Pulmonary artery endothelial cell (primary cell): ENCODE measurements around the gene SRXN1. TPM values are rescaled to one million over a fixed set of nuclear protein-coding genes. Genes with fewer than 3 reads are reported as not detected.
"Not testable (repeated sequence)": the region's sequence is repeated elsewhere in the genome, so short reads cannot be mapped to it uniquely, and the experiment has no call there.

Source experiments
- DNase-seq: peaks from one replicate; pipeline ENCODE4 v3.0.0-alpha.2; 2011; ENCODE audit warnings: low read depth, low spot score
- total RNA-seq: library from RNA; depleted of rRNA; stranded (reverse); fragments of >200 nt; gene quantifications from 2 replicates; pipeline ENCODE4 v1.2.3, GENCODE V29; 2014

The SRXN1 gene
- total RNA-seq, 1 donor from 2014 or later = 49.5 TPM

DNA sequence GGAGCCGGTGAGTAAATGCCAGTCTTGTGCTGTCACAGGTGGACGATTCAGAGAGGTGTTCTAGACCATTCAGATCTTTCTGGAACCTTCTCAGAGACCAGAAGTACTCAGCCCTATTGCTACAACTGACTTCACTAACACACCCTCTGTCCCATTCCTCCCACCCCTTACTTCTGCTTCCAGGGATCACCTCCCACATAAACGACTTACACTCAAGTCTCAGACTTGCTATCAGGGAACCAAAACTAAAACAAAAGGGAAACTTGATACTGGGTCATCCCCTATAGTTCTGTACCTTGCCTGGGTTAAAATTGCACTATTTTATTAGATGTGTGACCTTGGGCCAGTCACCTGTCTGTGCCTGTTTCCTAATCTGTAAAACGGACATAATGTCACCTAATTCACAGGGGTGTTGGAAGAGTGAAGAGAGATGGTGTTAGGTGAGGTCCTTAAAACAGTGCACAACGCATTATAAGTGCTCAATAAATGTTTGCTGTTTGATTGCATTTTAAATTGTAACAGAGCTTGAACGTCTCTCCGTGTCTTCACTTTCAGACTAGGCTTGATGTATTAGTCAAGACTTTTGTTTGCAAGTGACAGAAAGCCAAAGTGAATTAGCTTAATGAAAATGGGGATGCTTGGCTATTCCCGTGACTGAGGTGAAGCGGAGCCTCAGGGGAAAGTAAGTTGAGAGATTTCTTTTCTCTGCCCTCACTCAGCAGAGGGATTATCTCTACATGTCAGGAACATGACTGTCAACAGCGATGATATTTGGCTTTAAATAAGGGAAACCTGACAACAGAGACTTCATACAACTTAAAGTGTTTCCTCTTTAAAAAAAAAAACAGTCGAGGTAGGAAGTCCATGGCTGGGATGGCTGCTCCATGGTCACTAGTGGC is 3.0 kb upstream of the SRXN1 start:
- DNase-seq = no peak

DNA sequence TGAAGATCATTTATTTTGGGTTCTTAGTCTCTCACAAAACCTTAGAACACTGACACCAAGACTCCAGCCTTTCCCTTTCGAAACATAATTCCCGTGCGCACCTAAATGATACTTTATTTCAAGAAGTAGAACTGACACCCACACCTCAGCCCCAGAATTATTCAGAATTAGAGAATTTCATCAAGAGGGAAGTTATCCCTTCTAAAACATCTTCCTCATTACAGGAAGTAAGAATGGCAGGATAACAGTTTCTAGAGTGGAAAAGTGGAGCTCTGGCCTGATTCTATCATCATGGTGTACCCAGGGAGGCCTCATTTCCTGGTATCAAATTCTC is 1.4 kb upstream of the SRXN1 start:
- no peak for DNase-seq

DNA sequence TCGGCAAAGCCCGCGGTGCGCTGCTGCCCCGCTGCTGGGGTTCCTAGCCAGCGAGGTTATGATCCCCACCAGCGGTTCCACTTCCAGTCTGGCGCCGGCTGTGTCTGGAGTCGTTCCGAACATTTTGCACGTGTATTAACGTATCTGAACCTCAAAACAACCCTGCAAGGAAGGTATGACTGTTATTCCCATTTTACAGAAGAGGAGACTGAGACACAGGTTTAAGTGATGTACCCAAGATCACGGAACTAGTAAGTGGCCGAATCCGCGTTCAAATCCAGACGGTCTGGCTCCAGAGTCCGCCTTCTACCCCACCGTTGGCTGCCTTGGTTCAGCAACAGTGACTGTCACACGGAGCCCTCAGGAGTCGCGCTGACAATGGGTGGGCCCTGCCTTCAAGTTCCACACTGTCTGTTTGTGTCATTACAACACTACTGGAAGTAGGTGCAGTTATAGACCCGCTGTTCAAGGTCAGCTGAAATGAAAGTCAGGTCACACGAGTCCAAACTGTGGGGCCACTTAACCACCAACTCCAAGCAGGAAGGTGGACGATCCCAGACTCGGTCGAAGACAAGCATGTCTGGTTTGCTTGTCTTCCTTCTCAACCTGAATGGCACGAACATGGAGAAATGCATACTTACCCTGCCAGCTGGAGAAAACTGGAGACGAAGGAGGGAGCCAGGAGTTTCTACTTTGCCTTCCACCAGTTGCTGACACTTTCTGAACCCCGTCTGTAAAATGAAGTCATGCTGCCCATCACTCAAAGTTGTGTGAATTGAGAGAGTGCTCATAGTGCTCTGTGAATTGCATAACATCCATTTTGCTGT is 803 bp upstream of the SRXN1 start:
- no peak for DNase-seq

- no peak for DNase-seq
Observed at GRCh38 chr20:652615-653109, 338 bp downstream of the SRXN1 start.

GRCh38 chr20:651713-652614 is 1.0 kb downstream of the SRXN1 start:
- no peak for DNase-seq

DNA sequence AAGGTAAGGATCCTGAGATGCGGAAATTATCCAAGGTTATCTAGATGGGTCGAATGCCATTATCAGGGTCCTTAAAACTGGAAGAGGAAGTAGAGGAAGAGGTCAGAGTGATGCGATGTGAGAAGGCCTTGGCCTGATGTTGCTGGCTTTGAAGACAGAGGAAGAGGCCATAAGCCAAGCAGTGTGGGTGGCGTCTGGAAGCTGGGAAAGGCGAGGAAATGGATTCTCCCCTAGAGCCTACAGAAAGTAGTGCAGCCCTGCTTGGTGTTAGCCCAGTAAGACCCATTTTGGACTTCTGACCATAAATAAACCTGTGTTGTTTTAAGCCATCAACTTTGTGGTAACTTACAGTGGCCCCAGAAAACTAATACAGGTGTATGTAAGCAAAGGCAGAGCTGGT is 2.0 kb downstream of the SRXN1 start:
- no peak for DNase-seq

- DNase-seq = no peak
Observed at GRCh38 chr20:650281-650680, 2.7 kb downstream of the SRXN1 start.

DNA sequence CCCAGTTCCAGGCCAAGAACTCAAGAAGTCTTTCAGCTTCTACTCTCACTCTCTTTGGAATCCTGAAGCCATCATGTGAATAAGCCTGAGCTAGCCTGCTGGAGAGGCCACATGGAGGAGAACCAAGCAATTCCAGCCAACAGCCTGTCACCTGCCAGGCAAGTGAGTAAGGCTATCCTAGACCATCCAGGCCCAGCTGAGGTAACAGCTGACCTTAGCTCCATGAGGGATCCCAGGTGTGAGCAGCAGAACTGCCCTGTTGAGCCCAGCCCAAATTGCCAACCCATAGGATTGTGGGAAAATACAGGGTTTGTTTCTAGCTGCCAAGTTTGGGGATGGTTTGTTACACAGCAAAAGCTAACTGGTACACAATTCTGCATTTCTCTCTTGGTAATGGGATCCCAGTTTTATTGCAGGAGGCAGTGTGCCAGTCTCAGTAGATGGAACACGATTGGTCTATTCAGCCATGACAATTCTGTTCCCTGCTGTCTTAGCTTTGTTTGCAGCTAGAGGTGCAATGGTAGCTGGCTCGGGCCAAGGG is 5.5 kb downstream of the SRXN1 start:
- no peak for DNase-seq

DNA sequence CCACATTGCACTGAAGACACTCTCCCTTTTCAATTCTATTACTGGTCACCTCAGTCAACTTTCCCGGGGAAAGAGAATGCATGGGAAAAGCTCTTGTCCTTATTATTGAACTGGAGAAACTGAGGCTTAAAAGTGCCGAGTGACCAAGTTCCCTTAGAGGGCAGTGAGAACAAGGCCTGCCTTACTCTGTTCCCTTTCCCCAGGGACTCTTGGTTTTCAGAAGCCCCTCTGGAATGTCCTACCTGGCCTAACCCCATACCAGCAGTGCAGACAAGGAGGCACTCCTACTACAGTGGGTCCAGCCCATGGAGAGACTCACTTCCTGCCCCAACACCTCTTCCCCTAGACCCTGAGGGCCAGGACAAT is 6.1 kb downstream of the SRXN1 start:
- DNase-seq = no peak

- DNase-seq = no peak
Observed at GRCh38 chr20:646107-646867, 6.7 kb downstream of the SRXN1 start.

- DNase-seq = peak; percentile 7
Observed at GRCh38 chr20:645318-646106, 7.5 kb downstream of the SRXN1 start.

- no peak for DNase-seq
Observed at GRCh38 chr20:644692-645317, 8.2 kb downstream of the SRXN1 start.

DNA sequence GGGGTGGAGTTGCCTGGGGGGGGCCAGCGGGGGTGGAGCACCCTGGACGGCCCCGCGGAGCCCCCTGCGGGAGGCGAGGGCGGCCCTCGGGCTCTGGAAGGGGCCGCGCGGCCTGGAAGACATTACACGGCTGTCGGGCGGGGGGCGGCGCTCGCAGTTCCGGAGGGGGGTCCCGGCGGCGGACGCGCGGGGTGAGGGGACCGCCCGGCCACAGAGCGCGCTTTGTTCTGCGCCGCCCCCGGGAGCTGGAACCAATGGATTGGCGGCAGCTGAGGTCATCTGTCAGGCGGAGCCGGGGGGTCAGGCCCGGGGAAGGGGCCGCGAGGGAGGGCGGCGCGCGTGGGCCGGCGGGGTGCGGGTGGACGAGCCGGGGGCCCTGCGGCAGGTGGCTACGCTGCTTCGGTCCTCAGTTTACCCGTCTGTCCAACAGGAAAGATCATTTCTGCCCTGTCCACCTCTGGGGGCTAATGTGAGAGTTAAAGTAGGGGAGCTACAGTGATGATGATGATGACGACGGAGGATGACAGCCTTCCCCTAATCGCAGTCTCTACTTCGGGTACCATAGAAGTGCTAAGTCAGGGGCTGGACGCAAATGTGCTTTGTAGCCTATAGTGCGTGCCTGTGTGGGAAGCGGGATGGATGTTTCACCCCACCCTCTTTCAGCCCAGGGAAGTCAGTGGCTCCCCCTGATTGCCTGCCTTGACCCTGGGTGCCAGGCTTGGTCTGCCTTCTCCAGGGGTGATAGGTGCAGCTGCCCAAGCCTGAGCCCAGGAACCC is 10.4 kb downstream of the SRXN1 start:
- DNase-seq = no peak

- not testable (repeated sequence) for DNase-seq
Observed at GRCh38 chr20:642013-642397, 11.0 kb downstream of the SRXN1 start.

- no peak for DNase-seq
Observed at GRCh38 chr20:641516-641875, 11.5 kb downstream of the SRXN1 start.

DNA sequence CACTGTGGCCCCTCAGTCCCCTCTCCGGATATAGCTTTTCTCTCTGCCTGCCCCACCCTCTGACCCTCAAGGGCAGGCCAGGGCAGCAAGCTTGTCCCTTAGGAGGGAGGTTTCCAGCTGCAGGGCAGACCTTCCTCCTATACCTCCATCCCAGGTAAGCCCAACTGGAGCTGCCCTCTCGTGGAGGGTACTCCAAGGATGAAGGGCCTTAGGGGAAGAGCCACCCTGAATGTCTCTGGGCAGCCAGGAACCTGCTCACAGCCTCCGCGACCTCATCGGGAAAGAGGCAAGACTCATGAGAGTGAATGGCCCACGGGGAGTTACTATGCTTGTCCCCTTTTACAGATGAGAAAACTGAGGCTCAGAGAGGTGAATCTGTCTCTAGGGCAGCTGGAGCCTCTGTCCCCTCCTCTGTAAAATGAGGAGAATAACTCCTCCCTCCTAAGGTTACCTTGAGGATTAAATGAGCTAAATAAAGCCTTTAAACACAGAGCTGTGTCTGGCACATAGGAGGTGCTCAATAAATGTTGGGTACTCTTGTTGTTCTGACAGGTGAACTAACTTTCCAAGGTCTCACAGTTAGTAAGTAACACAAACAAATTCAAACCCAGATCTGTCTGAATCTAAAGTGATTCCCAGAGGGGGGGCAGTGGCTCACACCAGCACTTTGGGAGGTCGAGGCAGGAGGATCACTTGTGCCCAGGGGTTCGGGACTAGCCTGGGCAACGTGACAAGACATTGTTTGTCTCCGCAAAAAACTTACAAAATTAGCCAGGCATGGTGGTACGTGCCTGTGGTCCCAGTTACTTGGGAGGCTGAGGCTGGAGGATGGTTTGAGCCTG is 12.1 kb downstream of the SRXN1 start:
- DNase-seq = no peak

- no peak for DNase-seq
Observed at GRCh38 chr20:638579-638978, 14.4 kb downstream of the SRXN1 start.

DNA sequence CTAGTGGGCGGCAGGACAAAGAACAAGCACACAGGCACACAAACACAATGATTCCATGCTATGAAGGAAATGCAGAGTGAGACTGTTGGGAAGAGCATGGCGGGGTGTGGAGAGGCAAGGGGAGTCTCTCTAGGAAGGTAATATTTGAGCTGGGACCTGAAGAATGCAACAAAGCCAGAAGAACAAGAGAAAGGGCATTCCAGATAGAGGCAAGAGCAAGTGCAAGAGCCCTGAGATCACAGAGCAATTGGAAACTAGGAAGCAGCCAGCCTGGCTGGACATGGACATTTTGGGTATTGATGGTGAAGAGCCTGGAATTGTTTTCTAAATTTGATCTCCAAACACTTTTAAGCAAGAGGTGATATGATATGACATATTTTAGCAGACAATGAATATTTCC is 15.4 kb downstream of the SRXN1 start:
- no peak for DNase-seq
